NCI-H2196 (cell line): Measurements from ENCODE around the gene DHRS11.
"Not testable (repeated sequence)": the region's sequence is repeated elsewhere in the genome, so short reads cannot be mapped to it uniquely, and the experiment has no call there.

Source experiments
- DNase-seq: peaks from one replicate; lab custom pipeline; 2025; ENCODE audit not compliant: unreplicated experiment; lab: John Stamatoyannopoulos, UW

DHRS11 gene

DNA sequence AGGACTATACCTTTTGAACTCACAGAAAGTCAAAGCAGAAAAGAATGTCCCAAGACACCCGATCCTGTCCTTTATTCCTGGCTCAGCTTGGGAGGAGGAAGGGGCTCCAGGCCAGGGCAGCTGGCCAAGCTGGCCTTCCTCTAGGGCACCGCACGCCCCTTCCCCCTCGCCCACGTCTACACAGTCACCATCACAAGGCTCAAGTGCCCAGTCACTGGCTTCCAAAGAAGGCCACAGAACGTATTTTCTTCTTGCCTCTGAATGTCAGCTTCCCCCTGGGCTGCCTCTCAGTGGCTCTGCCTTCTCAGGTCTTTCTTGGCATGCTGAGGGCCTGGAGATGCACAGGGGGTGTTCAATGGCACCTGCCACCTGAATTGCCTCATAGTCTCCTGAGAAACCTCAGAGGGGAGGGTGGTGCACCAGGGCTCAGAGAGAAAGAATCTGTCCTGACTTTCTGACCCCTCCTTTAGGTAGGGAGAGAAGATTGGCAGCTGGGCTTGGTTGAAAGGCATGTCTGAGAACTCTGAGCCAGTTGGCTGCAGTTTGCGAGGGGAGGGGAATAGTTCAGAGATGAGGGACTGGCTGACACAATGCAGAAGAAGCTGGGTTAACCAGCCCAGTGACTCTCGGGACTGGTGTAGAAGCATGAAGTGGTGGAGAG is 2.1 kb downstream of the DHRS11 start:
- no peak for DNase-seq

DNA sequence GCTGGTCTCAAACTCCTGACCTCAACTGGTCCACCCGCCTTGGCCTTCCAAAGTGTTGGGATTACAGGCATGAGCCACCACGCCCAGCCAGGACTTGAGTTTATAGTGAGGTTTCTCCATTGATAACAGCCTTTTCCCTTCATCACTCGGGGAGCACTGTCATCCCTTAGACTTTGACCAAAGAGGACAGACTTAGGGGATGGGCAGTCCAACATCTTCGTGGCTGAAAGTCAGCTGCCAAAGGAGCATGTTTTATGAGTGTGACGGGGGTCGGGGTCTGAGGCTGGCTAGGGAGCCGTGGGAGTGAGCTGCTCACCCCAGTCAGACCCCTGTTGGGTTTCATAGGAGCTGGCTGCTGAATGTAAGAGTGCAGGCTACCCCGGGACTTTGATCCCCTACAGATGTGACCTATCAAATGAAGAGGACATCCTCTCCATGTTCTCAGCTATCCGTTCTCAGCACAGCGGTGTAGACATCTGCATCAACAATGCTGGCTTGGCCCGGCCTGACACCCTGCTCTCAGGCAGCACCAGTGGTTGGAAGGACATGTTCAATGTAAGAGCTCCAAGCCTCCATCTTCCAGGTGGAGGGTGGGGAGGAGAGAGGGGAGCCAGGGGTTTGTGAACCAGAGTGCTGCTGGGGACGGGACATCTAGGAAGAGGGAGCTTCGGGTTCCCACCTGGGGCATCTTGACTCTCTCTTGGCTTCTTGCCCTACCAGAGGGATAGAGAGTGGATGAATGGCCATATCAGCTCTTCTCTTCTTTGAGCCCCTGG is 3.1 kb downstream of the DHRS11 start:
- DNase-seq = no peak

DNA sequence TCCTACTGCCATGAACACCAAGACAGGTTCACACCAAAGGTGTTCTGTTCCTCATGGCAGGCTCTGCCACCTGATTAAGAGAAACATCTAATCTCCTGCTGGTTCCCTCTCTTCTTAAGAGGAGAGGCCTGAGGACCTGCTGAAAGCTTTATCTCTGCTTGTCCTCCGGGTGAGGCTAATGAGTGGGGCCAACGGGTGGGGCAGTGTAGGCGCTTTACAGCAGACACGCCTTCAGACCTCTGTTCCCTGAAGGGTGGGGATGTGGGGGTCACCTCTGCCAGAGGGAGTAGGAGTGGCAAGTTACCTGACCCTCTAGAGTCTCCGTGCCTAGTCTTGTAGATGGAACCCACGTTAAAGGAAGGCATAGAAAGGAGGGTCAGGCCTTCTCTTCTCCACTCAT is 5.5 kb downstream of the DHRS11 start:
- no peak for DNase-seq

DNA sequence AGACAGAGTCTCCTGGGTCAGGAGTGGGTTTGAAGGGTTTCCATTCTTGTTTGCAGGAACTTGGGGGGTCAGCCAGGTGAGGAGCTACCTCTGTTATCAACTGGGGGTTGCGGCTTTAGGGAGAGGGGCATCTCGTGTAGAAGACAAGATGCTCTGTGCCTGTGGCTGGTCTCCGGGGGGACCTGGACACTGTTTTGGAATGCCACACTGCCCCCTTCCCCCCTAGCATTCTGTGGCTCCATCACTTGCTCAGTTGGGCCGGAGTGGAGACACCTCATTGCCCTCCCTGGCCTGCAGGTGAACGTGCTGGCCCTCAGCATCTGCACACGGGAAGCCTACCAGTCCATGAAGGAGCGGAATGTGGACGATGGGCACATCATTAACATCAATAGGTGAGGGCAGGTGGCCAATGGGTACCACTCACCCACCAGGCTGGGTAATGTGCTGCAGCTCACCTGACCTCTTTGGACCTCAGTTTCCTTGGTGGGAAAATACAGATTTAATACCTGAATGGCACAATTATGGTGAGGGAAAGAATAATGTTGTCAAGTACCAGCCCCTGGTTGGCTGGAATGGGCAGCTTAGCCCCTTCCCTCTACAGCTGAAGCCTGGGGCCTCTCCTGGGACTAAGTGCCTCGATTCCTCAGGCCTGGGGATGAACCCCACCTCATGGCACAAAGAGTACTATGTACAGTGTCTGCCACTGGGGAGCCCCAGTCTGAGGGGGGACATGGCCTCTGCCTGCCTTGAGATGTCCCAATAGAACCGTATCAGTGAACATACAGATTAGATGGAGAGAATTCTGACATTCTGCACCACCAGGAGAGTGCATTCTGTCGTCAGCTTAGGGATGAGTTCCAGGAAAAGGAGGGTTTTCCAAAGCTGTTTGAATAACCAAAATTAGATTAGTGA is 6.4 kb downstream of the DHRS11 start:
- DNase-seq = no peak

DNA sequence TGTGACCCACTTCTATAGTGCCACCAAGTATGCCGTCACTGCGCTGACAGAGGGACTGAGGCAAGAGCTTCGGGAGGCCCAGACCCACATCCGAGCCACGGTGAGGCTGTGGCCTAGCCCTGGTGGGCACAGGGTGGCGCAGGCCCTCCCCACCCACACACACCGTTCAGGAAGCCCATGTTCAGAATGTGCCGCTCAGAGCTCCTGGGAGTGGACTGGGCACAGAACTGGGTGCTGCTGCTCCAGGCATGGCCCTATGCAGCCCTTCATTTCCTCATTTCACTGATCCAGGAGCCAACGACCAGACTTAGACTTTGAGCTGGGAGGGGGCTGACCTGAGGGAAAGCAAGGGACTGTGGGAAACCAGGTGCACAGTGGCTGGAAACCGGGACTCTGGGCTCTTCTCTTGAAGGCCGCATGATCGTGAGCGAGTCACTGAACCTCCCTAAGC is 7.3 kb downstream of the DHRS11 start:
- no peak for DNase-seq

DNA sequence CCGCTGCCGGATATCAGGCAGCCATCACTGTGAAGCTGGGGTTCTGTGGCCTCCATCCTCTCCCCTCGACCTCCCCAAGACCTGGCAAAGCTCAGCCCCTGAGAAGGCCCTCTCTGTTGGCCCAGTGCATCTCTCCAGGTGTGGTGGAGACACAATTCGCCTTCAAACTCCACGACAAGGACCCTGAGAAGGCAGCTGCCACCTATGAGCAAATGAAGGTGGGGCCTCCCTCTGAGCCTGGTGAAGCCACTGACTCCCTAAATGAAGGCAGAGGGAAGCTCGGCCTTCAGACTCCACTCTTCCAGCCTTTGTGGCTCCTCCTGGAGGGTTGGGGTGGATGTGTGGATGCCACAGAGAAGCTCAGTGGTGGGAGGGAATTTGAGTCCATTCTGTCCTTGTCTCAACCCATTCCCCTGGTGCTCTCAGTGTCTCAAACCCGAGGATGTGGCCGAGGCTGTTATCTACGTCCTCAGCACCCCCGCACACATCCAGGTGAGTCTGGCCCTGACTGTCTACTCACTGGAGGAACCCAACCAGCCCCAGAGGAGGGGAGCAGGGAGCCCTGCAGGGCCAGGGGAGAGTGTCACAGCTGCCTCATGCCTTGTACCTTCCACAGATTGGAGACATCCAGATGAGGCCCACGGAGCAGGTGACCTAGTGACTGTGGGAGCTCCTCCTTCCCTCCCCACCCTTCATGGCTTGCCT is 8.0 kb downstream of the DHRS11 start:
- no peak for DNase-seq

DNA sequence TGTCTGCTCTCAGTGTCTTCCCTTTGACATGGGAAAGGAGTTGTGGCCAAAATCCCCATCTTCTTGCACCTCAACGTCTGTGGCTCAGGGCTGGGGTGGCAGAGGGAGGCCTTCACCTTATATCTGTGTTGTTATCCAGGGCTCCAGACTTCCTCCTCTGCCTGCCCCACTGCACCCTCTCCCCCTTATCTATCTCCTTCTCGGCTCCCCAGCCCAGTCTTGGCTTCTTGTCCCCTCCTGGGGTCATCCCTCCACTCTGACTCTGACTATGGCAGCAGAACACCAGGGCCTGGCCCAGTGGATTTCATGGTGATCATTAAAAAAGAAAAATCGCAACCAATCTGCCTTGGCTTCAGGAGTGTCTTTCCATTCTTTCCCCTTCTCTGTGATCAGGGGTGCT is 8.8 kb downstream of the DHRS11 start:
- DNase-seq = no peak

DNA sequence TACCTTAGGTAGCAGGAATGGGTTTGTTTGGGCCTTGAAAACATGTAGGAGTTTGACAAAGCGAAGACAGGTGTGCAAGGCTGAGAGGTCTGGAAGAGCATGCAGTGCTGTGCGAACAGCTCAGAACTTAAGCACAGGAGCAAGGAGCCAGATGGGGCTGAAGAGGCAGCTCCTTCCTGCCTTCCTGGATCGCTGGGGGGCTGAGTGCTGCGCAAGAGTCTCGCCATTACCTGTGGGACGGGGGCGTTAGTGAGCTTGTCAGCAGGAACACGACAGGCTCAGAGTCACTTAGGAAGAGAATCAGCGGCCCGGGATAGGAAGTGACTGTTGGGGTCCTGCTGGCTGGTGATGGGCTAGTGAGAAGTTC is 9.2 kb downstream of the DHRS11 start:
- no peak for DNase-seq

DNA sequence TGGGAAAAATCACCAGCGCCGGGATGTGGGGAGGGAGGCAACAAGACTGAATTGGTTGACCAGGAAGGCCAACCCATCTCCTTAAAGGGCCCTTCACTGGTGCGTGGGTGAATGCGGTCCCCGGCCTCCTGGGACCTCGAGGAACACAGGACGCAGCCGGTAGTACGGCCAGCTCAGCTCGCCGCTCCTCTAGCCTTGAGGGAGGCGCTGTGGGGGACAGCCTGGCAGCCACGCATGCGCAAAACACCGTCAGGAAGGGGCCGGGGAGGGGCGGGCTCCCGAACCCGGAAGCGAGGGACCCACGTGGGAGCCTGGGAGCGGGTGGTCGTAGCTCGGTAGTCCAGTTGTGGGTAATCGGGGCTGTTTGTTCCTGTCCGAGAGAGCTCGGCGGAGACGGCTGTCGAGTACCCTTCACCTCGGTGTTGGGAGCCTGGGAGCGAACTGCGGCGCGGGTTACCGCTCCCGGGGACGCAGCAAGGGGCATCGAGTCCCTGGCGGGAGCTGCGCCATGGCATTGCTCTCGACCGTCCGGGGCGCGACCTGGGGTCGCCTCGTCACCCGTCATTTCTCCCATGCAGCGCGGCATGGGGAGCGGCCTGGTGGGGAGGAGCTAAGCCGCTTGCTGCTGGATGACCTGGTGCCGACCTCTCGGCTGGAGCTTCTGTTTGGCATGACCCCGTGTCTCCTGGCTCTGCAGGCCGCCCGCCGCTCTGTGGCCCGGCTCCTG is 9.8 kb downstream of the DHRS11 start, which contains the start of gene MRM1:
Gene MRM1, plus strand, starts transcription at position 281 of the 727 bp plus-strand sequence. Its CDS starts 228 bp downstream, at position 509.
- DNase-seq = peak; percentile 78

DNA sequence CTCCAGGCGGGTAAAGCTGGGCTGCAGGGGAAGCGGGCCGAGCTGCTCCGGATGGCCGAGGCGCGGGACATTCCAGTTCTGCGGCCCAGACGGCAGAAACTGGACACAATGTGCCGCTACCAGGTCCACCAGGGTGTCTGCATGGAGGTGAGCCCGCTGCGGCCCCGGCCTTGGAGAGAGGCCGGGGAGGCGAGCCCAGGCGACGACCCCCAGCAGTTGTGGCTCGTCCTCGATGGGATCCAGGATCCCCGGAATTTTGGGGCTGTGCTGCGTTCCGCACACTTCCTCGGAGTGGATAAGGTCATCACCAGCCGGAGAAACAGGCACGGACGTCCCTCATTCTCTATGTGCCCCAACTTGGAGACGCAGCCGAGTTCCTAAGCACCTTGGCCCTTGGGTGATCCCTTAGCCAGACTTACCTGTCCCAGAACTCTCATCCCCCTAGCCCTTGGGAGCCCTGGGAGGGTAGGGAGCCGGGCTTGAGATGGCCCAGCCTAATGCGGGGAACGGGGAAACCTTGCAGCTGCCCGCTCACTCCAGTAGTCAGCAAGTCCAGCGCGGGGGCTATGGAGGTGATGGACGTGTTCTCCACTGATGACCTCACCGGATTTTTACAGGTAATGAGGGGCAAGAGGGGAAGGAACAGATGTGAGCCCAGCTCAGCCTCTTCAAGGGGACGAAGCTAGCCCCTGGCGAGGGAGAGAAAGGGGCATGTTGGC is 10.5 kb downstream of the DHRS11 start:
- no peak for DNase-seq

DNA sequence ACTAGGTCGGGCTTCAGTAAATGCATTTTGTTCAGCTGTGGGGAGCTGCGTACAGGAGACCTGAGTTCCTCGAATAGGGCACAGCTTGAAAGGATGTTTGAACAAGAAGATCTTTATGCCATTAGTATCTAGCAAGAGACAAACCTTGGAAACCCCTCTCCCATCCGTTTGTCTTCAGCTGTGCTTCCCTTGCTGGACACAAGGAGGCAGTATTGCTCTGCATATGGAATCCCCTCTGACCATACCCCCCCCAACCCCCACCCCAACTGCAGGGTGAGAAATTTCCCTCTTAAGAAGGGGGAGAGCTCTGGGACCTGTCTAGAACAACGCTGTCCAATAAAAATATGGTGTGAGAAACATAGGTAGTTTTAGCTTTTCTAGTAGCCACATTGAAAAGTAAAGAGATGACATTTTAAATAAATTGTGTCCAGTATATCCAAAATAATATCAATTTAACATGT is 11.3 kb downstream of the DHRS11 start:
- peak; percentile 51 for DNase-seq

DNA sequence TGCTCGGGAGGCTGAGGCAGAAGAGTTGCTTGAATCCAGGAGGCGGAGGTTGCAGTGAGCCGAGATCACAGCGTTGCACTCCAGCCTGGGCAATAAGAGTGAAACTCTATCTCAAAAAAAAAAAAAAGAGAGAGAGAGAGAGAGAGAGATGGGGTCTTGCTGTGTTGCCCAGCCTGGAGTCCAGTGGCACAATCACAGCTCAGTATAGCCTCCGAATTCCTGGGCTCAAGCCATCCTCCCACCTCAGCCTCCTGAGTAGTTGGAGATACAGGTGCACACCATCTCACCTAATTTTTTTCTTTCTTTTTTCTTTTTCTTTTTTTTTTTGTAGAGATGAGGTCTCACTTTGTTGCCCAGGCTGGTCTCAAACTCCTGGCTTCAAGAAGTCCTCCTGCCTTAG is 13.3 kb downstream of the DHRS11 start:
- DNase-seq = not testable (repeated sequence)

DNA sequence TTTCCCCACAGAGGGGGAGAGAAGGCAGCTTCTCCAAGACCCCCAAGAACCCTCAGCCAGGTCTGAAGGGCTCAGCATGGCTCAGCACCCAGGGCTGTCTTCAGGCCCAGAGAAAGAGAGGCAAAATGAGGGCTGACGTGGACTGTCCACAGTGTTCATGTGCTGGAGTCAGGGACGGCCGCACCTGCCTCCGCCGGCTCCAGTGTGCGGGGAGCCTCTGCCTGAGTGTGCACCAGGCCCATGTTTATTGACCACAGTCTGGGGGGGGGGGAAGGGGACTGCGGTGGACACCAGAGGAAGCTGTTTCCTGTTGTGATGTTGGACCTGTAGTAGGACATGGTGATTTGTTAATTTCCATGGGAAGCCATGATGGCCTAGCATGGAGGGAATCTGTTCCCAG is 16.6 kb downstream of the DHRS11 start:
- DNase-seq = no peak

DNA sequence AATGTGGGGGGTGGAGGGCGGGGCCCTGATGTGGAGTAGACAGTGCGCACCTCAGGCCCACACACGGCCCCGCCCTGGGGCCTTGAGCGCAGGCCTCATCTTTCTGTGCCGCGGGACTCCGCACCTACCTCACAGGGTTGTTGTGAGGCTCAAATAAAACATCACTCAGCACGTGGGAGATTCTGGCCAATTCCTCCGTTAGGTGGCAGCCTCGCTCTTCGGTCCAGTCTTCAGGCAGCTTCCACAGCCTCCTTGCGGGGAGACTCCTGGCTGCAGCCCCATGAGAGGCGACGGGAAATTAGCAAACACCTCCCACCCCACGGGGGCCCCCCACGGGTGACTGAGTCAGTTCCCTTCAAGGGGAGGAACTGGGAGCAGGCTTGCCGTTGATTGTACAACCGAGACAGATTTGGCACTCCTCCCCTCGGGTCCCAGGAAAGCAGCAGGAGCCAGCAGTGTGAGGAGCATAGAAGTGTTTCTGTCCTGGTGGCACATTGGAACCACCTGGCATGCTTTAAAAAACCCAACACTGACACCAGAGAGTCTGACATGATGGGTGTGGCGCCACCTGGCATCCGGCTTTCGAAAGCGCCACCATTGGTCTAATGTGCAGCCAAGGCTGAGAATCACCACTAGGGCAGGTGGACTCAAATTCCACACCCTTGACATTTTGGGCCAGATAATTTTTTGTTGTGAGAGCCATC is 17.3 kb downstream of the DHRS11 start:
- DNase-seq = peak; percentile 48

DNA sequence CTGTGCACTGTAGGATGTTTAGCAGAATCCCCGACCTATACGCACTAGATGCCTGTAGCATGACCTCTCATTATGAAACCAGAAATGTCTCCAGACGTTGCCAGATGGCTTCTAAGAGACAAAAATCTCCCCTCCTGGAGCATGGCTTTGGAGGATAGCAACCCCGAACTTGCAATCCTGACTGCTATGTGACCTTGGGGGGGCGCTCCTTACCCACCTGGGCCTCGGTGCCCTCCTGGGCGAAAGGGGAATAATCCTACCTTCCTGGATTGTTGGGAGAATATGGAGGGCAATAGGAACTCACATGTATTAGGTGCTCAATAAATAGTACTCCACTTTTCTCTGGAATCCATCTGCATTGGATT is 17.8 kb downstream of the DHRS11 start:
- DNase-seq = no peak

DNA sequence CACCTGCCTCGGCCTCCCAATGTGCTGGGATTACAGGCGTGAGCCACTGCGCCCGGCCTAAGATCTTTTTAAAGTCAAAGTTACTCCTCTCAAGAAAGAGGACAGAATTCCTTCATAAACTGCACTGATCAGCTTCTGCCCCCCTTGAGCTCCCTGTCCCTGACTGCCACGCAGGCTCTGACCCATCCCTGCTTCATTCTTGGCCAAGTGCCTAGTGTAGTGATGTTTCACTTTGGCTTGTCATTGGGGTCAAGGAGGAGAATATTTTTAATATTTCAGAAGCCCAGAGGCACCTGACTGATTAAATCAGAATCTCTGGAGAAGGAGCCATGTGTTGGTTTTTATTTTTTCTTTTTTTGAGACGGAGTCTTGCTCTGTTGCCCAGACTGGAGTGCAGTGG is 18.8 kb downstream of the DHRS11 start:
- no peak for DNase-seq

DNA sequence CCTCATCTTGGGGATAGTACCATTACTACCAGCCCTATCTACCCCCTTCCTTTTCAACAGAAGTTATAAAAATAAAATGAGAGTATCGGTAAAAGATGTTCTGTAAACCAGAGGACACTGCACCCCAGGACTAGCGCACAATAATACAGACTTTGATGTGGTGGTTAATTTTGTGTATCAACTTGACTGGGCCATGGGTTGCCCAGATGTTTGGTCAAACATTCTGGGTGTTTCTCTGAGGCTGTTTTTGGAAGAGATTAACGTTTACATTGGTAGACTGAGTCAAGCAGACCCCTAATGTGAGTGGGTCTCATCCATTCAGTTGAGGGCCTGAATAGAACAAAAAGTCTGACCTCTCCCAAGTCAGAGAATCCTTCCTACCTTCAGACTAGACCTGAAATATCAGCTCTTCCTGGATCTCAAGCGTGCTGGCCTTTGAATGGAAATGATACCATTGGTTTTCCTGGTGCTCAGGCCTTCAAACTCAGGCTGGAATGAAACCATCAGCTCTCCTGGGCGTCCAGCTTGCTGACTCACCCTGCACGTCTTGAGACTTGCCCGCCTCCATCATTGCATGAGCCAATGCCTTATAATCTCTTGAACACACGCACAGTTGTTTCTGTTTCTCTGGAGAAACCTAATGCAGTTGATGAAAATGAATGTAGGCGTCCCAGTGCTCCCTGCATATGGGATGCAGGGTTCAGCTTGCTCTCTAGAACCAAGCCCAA is 19.8 kb downstream of the DHRS11 start:
- DNase-seq = no peak

DNA sequence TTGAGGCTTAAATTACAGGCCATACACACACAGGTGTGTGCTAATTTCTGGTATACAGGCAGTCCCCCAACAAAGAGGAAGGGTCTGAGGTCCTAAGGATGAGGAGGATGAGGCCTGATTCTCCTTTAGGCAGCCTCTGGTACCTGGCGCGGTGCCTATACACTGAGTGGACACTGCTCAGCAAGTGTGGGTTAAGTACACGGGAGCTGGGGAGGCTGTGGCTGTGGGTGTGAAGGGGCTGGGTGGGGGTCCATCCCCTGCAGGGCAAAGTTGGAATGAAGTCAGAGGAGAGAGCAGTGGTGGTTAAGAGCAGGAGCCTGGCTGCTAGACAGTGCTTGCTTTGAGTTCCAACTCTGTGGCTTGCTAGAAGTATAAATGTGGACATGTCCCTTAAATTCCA is 20.6 kb downstream of the DHRS11 start:
- no peak for DNase-seq
